ENCODE data around the gene TBC1D22A. TPM values are rescaled to one million over a fixed set of nuclear protein-coding genes. Genes with fewer than 3 reads are reported as not detected.

Gene TBC1D22A
- total and polyA plus RNA-seq, 2 donors (not counting 3 experiments of a cell fraction or from before 2014, with no cell fraction given) = 26.1 to 32.4 TPM

- Histone ChIP-seq H3K4me2 (ENCODE audit: insufficient read depth, low read length) (no peak overlapping the region), H3K4me3 (replicated peaks in 1 of 3; ENCODE audit: insufficient read depth in 1 of 3, low read depth in 1 of 3, low read length in 3 of 3) (no peak overlapping the region), H3K9ac (replicated peaks; ENCODE audit: extremely low read depth, insufficient read depth, low read length) (no peak overlapping the region), H3K79me2 (ENCODE audit: control insufficient read depth, insufficient read depth, low read length) (no peaks in the 10 kb centered on the region), H3K9me3 (replicated peaks; ENCODE audit: control insufficient read depth, insufficient read depth, low read length) (no peaks in the 10 kb centered on the region), H3K36me3 (ENCODE audit: control insufficient read depth in 2 of 2, extremely low read depth in 1 of 2, insufficient read depth in 2 of 2, low read length in 2 of 2) (peaks cover 0 to 2% of the 10 kb centered on the region in 2 experiments), H2AFZ (ENCODE audit: low read depth, low read length) (no peak overlapping the region), H3K27me3 (ENCODE audit: control insufficient read depth in 2 of 2, insufficient read depth in 2 of 2, low read length in 2 of 2) (no peaks in the 10 kb centered on the region), H3K4me1 (ENCODE audit: control insufficient read depth, extremely low read depth, insufficient read depth, low read length) (peaks cover 3% of the 10 kb centered on the region), H4K20me1 (replicated peaks; ENCODE audit: control insufficient read depth, extremely low read depth, insufficient read depth, low read length) (no peaks in the 10 kb centered on the region), H3K9me1 (replicated peaks; ENCODE audit: control insufficient read depth, extremely low read depth, insufficient read depth, low read length) (no peaks in the 10 kb centered on the region), H3K27ac (ENCODE audit: insufficient read depth, low read depth, low read length) (no peak overlapping the region)
- POLR2A ChIA-PET = no interaction called here
- DNase-seq (ENCODE audit: low read depth, low spot score) (no peak), FAIRE-seq (no peak)
- dilution Hi-C loops (cut with MboI; ENCODE audit: extremely low pct_ligation_motif_present, low sequenced_read_pairs) (no loop called here), intact Hi-C loops (cut with micrococcal nuclease) (no loop called here)
- CTCF ChIA-PET = no interaction called here
- TF ChIP-seq POLR2AphosphoS5 (IDR thresholded peaks at IDR 0.05; ENCODE audit: insufficient read depth, low read depth, low read length) = no peak
- no peak for TF ChIP-seq GATA2 (IDR thresholded peaks at IDR 0.05; ENCODE audit: insufficient read depth, insufficient read length, low read depth, low read length)
- TF ChIP-seq POLR2A (IDR thresholded peaks at IDR 0.05; ENCODE audit: low read depth, low read length) = no peak
- no peak for TF ChIP-seq FOS (IDR thresholded peaks at IDR 0.05; ENCODE audit: borderline replicate concordance, insufficient read depth, low read length)
- TF ChIP-seq MYC (IDR thresholded peaks at IDR 0.05; ENCODE audit: low read depth, low read length) = no peak
- TF ChIP-seq JUN (IDR thresholded peaks at IDR 0.05; ENCODE audit: borderline replicate concordance, insufficient read depth, insufficient read length, low read depth) = no peak
- TF ChIP-seq MAX (IDR thresholded peaks at IDR 0.05; ENCODE audit: insufficient read depth, insufficient read length) = no peak
- BruUV-seq (replicated peaks) = no TSS peak
Observed at GRCh38 chr22:47055073-47055355, 292.6 kb downstream of the TBC1D22A start.

- no peaks in the 10 kb centered on the region for H4K20me1 ChIP-seq (replicated peaks; ENCODE audit: control insufficient read depth, extremely low read depth, insufficient read depth, low read length)
- no peaks in the 10 kb centered on the region for H3K9me3 ChIP-seq (replicated peaks; ENCODE audit: control insufficient read depth, insufficient read depth, low read length)
- H3K4me3 ChIP-seq (replicated peaks in 1 of 3; ENCODE audit: insufficient read depth in 1 of 3, low read depth in 1 of 3, low read length in 3 of 3) = no peak overlapping the region
- BruUV-seq (replicated peaks) = no TSS peak
- no peaks in the 10 kb centered on the region for H3K79me2 ChIP-seq (ENCODE audit: control insufficient read depth, insufficient read depth, low read length)
- intact Hi-C loops (cut with micrococcal nuclease) = no loop called here
- H3K4me2 ChIP-seq (ENCODE audit: insufficient read depth, low read length) = no peak overlapping the region
- H3K27ac ChIP-seq (ENCODE audit: insufficient read depth, low read depth, low read length) = no peak overlapping the region
- dilution Hi-C loops (cut with MboI; ENCODE audit: extremely low pct_ligation_motif_present, low sequenced_read_pairs) = no loop called here
- H2AFZ ChIP-seq (ENCODE audit: low read depth, low read length) = no peak overlapping the region
- H3K4me1 ChIP-seq (ENCODE audit: control insufficient read depth, extremely low read depth, insufficient read depth, low read length) = peaks cover 3% of the 10 kb centered on the region
- H3K9ac ChIP-seq (replicated peaks; ENCODE audit: extremely low read depth, insufficient read depth, low read length) = no peak overlapping the region
- no peaks in the 10 kb centered on the region for H3K27me3 ChIP-seq (ENCODE audit: control insufficient read depth in 2 of 2, insufficient read depth in 2 of 2, low read length in 2 of 2)
- TF ChIP-seq FOS (IDR thresholded peaks at IDR 0.05; ENCODE audit: borderline replicate concordance, insufficient read depth, low read length) (no peak), MYC (IDR thresholded peaks at IDR 0.05; ENCODE audit: low read depth, low read length) (no peak), EZH2 (IDR thresholded peaks at IDR 0.05; ENCODE audit: borderline replicate concordance, low read depth, low read length, severe bottlenecking) (no peak), POLR2AphosphoS5 (IDR thresholded peaks at IDR 0.05; ENCODE audit: insufficient read depth, low read depth, low read length) (no peak), JUN (IDR thresholded peaks at IDR 0.05; ENCODE audit: borderline replicate concordance, insufficient read depth, insufficient read length, low read depth) (no peak), MAX (IDR thresholded peaks at IDR 0.05; ENCODE audit: insufficient read depth, insufficient read length) (no peak), POLR2A (IDR thresholded peaks at IDR 0.05; ENCODE audit: low read depth, low read length) (no peak), GATA2 (IDR thresholded peaks at IDR 0.05; ENCODE audit: insufficient read depth, insufficient read length, low read depth, low read length) (no peak)
- TF ChIP-seq, protein P1, sequence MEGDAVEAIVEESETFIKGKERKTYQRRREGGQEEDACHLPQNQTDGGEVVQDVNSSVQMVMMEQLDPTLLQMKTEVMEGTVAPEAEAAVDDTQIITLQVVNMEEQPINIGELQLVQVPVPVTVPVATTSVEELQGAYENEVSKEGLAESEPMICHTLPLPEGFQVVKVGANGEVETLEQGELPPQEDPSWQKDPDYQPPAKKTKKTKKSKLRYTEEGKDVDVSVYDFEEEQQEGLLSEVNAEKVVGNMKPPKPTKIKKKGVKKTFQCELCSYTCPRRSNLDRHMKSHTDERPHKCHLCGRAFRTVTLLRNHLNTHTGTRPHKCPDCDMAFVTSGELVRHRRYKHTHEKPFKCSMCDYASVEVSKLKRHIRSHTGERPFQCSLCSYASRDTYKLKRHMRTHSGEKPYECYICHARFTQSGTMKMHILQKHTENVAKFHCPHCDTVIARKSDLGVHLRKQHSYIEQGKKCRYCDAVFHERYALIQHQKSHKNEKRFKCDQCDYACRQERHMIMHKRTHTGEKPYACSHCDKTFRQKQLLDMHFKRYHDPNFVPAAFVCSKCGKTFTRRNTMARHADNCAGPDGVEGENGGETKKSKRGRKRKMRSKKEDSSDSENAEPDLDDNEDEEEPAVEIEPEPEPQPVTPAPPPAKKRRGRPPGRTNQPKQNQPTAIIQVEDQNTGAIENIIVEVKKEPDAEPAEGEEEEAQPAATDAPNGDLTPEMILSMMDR (IDR thresholded peaks at IDR 0.05; ENCODE audit: extremely low read depth in 1 of 2, insufficient read depth in 1 of 2, low read depth in 1 of 2, low read length in 2 of 2) = no peak
- POLR2A ChIA-PET = no interaction called here
- DNase-seq (ENCODE audit: low read depth, low spot score) = no peak
- H3K36me3 ChIP-seq (ENCODE audit: control insufficient read depth in 2 of 2, extremely low read depth in 1 of 2, insufficient read depth in 2 of 2, low read length in 2 of 2) = peaks cover 0 to 2% of the 10 kb centered on the region in 2 experiments
- no peaks in the 10 kb centered on the region for H3K9me1 ChIP-seq (replicated peaks; ENCODE audit: control insufficient read depth, extremely low read depth, insufficient read depth, low read length)
- no peak for FAIRE-seq
- CTCF ChIA-PET = no interaction called here
Observed at GRCh38 chr22:47055461-47055860, 293.0 kb downstream of the TBC1D22A start.
